Natural killer cell (primary cell): ENCODE measurements around the gene CCDC87. TPM values are rescaled to one million over a fixed set of nuclear protein-coding genes. Genes with fewer than 3 reads are reported as not detected.
"Not testable (repeated sequence)": the region's sequence is repeated elsewhere in the genome, so short reads cannot be mapped to it uniquely, and the experiment has no call there.

Experiments used
- ATAC-seq, 3 donors: fragments of 150-1000 bp in 2 of 3; fragments of 200-7000 bp in 1 of 3; cut with Tn5 transposase; 1 replicate in 1 of 3; 2 replicates in 2 of 3; pipeline ENCODE4 v1.10.0; 2021; ENCODE audit warnings: mild to moderate bottlenecking in 2 of 3, moderate library complexity in 2 of 3
- DNase-seq, 2 donors: peaks; one replicate each; pipeline versions ENCODE4 v3.0.0 to v3.0.0-alpha.2; 2013 to 2021; ENCODE audit warnings: mixed read lengths in 1 of 2
- H3K27ac ChIP-seq: one replicate; pipeline ENCODE4 v1.5.1; 2013; ENCODE audit warnings: mild to moderate bottlenecking, low read length
- H3K27me3 ChIP-seq: one replicate; pipeline ENCODE4 v1.6.1; 2013; ENCODE audit warnings: low read length; ENCODE audit not compliant: control insufficient read depth, insufficient read depth
- H3K36me3 ChIP-seq: one replicate; pipeline ENCODE4 v1.6.1; 2013; ENCODE audit warnings: low read length; ENCODE audit not compliant: control insufficient read depth, insufficient read depth
- H3K4me1 ChIP-seq: one replicate; pipeline ENCODE4 v1.6.1; 2013; ENCODE audit warnings: low read length; ENCODE audit not compliant: control insufficient read depth, insufficient read depth
- H3K4me3 ChIP-seq: one replicate; pipeline ENCODE4 v1.5.1; 2013; ENCODE audit warnings: low read length
- H3K9me3 ChIP-seq: one replicate; pipeline ENCODE4 v1.6.1; 2013; ENCODE audit warnings: low read length; ENCODE audit not compliant: control insufficient read depth, insufficient read depth
- H3K27ac Mint-ChIP-seq, 2 donors: one replicate each; pipeline ENCODE4 v1.8.0; 2022; ENCODE audit warnings: mild to moderate bottlenecking in 2 of 2, mixed read lengths in 2 of 2, moderate library complexity in 1 of 2
- H3K27me3 Mint-ChIP-seq, 2 donors: one replicate each; pipeline ENCODE4 v1.8.0; 2022; ENCODE audit warnings: low read depth in 2 of 2, mixed read lengths in 2 of 2
- H3K36me3 Mint-ChIP-seq: one replicate; pipeline ENCODE4 v1.8.0; 2022; ENCODE audit warnings: mixed read lengths
- H3K4me1 Mint-ChIP-seq, 2 donors: one replicate each; pipeline ENCODE4 v1.8.0; 2022; ENCODE audit warnings: mixed read lengths in 2 of 2
- H3K4me3 Mint-ChIP-seq: one replicate; pipeline ENCODE4 v1.8.0; 2022; ENCODE audit warnings: mild to moderate bottlenecking, moderate library complexity, mixed read lengths
- H3K9me3 Mint-ChIP-seq, 2 donors: one replicate each; pipeline ENCODE4 v1.8.0; 2022; ENCODE audit warnings: mixed read lengths in 2 of 2
- WGBS: methylation state at CpG from one replicate; pipeline ENCODE4 v1.1.7; 2013; ENCODE audit warnings: missing lambda C conversion rate; ENCODE audit not compliant: insufficient coverage; 5-methylcytosine and 5-hydroxymethylcytosine counted together
- intact Hi-C: fragments of 100-400 bp; cut with micrococcal nuclease; formaldehyde crosslinking; loops from one replicate; pipeline ENCODE4 v1.14.2; 2022
- total RNA-seq, 4 donors: library from RNA; stranded (reverse); fragments of 120-200 nt in 1 of 4; gene quantifications; one replicate each; pipeline versions ENCODE4 v1.2.3 to v1.2.4, GENCODE V29; 2013 to 2022
- TF ChIP-seq, protein P1 (sequence below): fragments of 200-600 bp; IDR thresholded peaks from one replicate; pipeline ENCODE4 v1.8.0; 2022; ENCODE audit warnings: antibody characterized with exemption

Gene CCDC87
- total RNA-seq, 3 donors from 2014 or later (not counting 1 experiment from before 2014, with no cell fraction given), result 0.40 to 0.68 (median 0.49) TPM

DNA sequence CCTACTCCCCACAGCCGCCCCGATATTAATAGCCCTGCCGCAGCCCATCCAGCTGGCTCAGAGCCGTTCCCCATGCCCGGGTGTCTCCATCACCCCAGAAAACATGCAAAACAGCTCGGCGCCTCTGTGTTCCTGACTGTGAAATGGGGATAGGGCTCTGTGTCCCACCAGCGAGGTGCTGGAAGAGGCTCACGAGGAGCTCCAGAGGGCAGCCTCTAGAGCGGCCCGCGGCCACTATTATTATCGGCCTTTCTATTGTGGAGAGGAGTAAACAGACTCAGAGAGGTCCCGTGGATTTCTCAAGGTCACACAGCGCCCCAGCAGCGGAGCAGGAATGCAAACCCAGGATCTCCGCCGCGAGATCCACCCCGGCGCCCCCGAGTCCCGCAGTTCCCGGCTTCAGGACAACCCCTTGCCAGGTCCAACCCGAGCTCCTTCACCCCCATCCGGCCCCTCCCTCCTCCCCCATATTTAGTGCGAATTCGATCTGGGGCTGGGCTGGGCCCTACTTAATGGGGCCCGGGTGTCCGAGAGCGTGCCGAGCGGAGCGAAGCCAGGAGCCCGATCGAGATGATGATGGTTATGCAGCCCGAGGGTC lies 46.4 kb downstream of the CCDC87 start, which contains the start of gene ACTN3:
ACTN3 (plus strand) TSS at position 536 of the 598 bp plus-strand sequence; CDS start at position 571, 35 bp downstream.
- Mint-ChIP-seq H3K36me3 (no peaks in the 10 kb centered on the region), H3K27ac (peak within 1 kb of the TSS; percentile 91 to 92), H3K4me3 (peak within 1 kb of the TSS; percentile 91), H3K9me3 (no peaks in the 10 kb centered on the region), H3K27me3 (peaks cover 0 to 9% of the 10 kb centered on the region in 2 donors), H3K4me1 (peaks cover 37 to 48% of the 10 kb centered on the region in 2 donors)
- H3K9me3 ChIP-seq, result no peaks in the 10 kb centered on the region
- ATAC-seq (no peak), DNase-seq (peak in 1 of 2 donors; percentile 42)
- H3K4me1 ChIP-seq, result peaks cover 43% of the 10 kb centered on the region
- H3K36me3 ChIP-seq, result peaks cover 16% of the 10 kb centered on the region
- H3K27me3 ChIP-seq, result no peaks in the 10 kb centered on the region
- intact Hi-C loops, result loop anchor here (1.0 to 10.0 kb wide), 3 partner anchors 70 to 288 kb away; partner anchors contain the start of gene RBM14
- WGBS, result 11% methylated on average over 37 of the region's 37 CpGs
- TF ChIP-seq, protein P1, sequence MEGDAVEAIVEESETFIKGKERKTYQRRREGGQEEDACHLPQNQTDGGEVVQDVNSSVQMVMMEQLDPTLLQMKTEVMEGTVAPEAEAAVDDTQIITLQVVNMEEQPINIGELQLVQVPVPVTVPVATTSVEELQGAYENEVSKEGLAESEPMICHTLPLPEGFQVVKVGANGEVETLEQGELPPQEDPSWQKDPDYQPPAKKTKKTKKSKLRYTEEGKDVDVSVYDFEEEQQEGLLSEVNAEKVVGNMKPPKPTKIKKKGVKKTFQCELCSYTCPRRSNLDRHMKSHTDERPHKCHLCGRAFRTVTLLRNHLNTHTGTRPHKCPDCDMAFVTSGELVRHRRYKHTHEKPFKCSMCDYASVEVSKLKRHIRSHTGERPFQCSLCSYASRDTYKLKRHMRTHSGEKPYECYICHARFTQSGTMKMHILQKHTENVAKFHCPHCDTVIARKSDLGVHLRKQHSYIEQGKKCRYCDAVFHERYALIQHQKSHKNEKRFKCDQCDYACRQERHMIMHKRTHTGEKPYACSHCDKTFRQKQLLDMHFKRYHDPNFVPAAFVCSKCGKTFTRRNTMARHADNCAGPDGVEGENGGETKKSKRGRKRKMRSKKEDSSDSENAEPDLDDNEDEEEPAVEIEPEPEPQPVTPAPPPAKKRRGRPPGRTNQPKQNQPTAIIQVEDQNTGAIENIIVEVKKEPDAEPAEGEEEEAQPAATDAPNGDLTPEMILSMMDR, result no peak
- H3K27ac ChIP-seq, result peak within 1 kb of the TSS; percentile 90
- H3K4me3 ChIP-seq, result peak within 1 kb of the TSS; percentile 78

DNA sequence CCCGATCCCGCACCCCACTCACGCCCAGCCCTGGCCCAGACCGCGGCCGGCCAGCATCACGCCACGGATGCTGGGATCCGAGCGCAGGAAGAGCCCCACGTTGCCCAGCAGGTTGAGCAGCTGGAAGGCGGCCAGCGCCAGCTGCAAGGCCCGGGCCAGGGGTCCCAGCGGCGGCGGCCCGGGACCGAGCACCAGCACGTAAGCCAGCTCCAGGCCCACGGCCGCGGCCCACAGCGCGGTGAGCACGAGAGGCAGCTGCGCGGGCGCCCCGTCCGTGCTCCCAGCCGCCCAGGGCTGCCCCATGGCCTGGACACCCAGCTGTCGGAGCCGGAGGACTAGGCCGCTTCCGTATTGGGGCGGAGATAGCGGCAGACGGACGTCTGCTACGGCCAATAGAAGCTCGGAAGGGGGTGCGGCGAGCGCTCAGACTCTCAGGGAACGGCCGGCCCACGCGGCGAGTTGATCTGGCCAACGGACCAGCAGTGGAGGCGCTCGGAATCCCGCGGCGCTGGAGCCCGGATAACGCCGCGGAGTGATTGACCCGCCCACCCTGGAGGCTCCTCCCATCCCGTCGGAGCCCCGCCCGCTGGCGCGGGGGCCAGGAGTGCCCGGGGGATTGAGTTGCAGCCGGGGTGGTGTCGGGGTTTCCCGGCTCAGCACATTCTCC lies 47.0 kb downstream of the CCDC87 start, which contains the start of gene ZDHHC24:
ZDHHC24 (minus strand) TSS at position 348 of the 667 bp plus-strand sequence; CDS start at position 303, 45 bp downstream.
- Histone ChIP-seq H3K27me3 (no peaks in the 10 kb centered on the region), H3K36me3 (peaks cover 19% of the 10 kb centered on the region), H3K27ac (peak within 1 kb of the TSS; percentile 90), H3K9me3 (no peaks in the 10 kb centered on the region), H3K4me1 (peaks cover 43% of the 10 kb centered on the region), H3K4me3 (peak within 1 kb of the TSS; percentile 78)
- peak; percentile 79 to 88 (median 80) for ATAC-seq
- TF ChIP-seq, protein P1, result no peak
- no peaks in the 10 kb centered on the region for H3K36me3 Mint-ChIP-seq
- no peaks in the 10 kb centered on the region for H3K9me3 Mint-ChIP-seq
- peaks cover 0 to 9% of the 10 kb centered on the region in 2 donors for H3K27me3 Mint-ChIP-seq
- peak within 1 kb of the TSS; percentile 91 for H3K4me3 Mint-ChIP-seq
- DNase-seq, result peak; percentile 84 to 92
- under 1% methylated on average over 71 of the region's 71 CpGs for whole genome bisulfite sequencing
- H3K27ac Mint-ChIP-seq, result peak within 1 kb of the TSS; percentile 91 to 92
- H3K4me1 Mint-ChIP-seq, result peaks cover 41 to 52% of the 10 kb centered on the region in 2 donors
- intact Hi-C loops, result loop anchor here (1.0 to 10.0 kb wide), 3 partner anchors 70 to 289 kb away; partner anchors contain the start of gene RBM14

DNA sequence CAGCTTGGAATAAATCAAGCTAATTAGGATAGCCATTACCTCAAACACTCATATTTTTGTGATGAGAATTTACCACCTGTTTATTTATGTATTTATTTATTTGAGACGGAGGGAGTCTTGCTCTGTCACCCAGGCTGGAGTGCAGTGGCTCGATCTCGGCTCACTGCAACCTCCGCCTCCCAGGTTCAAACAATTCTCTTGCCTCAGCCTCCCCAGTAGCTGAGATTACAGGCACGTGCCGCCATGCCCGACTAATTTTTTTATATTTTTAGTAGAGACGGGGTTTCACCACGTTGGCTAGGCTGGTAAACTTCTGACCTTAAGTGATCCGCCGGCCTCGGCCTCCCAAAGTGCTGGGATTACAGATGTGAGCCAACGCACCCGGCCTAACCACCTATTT lies 47.9 kb downstream of the CCDC87 start:
- Histone ChIP-seq H3K27ac (peak overlapping the region; percentile 90), H3K4me3 (peak overlapping the region; percentile 78), H3K36me3 (peaks cover 23% of the 10 kb centered on the region), H3K4me1 (peaks cover 43% of the 10 kb centered on the region)
- DNase-seq, H3K27me3 Mint-ChIP-seq, H3K27me3 ChIP-seq, H3K36me3 Mint-ChIP-seq, H3K9me3 Mint-ChIP-seq, H3K9me3 ChIP-seq, ATAC-seq: not testable (repeated sequence)
- peaks cover 41 to 52% of the 10 kb centered on the region in 2 donors for H3K4me1 Mint-ChIP-seq
- 65% methylated on average over 14 of the region's 14 CpGs for WGBS
- peak overlapping the region; percentile 91 for H3K4me3 Mint-ChIP-seq
- peak overlapping the region; percentile 91 to 92 for H3K27ac Mint-ChIP-seq
- intact Hi-C loops, result loop anchor here (10.0 kb wide), 1 partner anchor 290 kb away; no protein-coding TSS in a partner anchor
